GM21737 (cell line): ENCODE results near the gene COA4.

Experiments
- ATAC-seq: cut with Tn5 transposase; IDR thresholded peaks from one replicate; pipeline ENCODE4 v1.9.1; 2021; ENCODE audit warnings: mild to moderate bottlenecking, moderate library complexity; ENCODE audit not compliant: unreplicated experiment

COA4 gene

DNA sequence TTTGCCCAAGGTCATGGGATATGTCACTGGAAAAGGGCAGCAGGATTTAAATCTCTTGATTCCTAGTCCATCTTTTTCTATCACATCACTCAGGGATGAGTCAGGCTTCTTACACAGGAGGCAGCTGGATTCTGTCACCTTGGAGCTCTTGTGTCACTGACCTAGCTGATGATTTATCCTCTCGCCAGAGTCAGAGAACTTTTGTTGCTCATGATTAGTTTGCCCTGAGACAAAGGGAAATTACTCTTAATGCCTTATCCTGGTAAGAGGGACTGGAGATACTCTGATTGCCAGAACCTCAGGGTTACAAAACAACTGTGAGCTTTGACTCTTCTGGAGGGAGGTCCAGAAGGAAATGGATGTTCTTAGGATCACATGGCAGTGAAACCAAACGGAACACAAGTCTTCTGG is 10.1 kb downstream of the COA4 start:
- no peak for ATAC-seq

DNA sequence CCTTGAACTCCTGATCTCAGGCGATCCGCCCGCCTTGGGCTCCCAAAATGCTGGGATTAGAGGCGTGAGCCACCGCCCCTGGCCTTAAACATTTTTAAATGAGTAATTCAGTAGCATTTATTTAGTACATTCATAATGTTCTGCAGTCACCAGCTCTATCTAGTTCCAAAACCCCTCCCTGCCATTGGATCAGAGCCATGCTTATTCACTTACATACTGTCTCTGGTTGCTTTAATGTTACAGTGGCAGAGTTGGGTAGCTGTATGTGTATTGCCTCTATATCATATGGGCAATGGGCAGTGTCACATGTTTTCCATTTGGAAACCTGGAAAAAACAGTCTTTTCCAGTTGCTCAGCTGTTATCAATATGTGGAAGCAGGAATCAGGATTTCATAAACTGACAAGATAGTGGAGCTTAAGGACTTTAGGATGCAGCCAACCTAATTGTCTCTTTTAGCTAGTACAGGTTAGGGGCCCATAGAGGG is 10.5 kb downstream of the COA4 start:
- no peak for ATAC-seq

DNA sequence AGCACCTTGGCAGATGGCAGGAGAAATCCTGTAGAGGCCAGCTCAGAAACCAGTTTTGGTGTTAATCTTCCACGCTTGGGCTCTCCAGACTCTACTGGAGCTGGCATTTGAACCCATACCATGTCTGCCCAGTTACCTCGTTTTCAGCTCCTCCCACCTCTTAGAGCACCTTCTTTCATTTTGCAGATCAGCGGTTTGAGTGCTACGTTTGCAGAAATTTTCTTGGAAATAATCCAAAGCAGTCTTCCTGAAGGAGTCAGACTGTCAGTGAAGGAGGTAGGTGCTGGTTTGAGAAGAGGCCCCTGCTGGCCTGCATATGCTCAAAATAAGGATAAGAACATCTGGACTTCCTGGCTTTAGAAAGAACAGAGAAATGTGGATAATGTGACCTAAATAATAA is 13.7 kb downstream of the COA4 start:
- ATAC-seq: no peak

DNA sequence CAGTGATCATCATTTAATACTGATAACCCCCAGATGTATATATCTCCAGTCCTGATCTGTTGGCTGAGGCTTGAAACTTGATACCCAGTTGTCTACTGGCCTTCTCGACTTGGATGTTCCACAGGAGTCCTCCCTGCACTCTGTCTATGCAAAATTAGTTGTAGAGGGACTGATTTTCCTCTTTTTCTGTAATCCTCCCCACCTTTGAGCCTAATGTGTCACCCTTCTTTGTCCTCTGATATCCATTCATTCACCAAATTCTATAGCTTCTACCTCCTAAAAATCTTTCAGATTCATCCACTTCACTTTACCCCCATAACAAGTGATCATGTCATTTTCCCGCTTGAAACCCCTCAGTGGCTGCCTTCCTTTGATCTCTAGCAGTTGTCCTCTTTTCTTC is 16.4 kb downstream of the COA4 start:
- ATAC-seq: no peak

DNA sequence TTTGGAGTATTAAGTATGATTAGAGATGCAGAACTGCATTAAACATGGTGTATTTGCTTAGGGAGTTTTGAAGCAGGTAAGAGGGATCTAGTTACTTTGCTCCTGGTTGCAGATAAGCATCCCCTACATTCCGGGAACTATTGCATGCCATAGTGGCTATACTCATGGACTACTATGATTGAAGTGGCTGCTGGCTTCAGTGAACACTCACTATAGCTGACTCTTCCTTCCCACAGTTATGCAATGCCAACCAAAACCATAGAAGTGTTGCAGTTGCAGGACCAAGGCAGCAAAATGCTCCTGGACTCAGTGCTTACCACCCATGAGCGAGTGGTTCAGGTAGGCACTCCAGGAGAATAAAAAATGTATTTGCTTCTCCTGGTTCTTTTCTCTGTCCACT is 17.0 kb downstream of the COA4 start:
- ATAC-seq: no peak

DNA sequence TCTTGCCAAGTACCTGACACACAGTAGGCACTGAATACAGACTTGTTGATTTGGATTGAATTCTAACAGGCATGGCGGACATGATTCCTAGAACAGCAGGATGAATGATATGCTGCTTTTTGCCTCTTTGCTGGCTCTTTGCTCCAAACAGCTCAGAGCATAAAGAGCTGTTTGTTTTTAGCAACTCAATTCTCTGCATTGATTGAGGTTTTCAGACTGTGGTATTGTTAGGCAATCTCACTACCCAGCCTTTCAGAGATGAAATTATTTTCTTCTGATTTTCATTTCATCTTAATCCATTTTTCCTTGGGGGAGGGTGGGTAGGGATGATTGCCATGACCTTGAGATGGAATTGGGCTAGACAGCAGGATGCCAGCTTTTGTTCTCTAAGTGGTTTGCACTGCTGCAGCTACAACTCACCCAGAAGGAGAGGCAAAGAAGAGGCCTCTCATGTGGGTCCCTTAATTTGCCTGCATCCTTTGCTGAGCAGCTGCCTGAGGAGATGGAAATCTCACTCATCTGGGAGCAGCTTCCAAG is 20.5 kb downstream of the COA4 start:
- ATAC-seq: no peak

DNA sequence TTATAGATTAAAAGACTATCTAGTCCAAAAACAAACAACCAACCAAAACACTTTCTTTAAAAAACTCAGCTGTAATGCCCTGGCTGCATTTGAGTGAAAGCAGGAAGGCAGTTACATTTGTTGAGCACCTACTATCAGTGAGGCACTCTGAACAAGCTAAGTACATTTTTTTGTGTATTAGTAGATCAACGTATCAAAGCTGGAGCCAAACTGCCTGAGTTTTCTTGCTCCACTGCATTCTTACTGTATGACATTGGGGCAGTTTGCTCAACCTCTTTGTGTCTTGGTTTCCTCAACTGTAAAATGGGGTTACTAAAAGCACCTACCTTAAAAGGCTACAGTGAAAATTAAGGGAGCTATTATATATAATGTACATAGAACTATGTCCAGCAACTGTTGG is 22.0 kb downstream of the COA4 start:
- ATAC-seq: no peak

DNA sequence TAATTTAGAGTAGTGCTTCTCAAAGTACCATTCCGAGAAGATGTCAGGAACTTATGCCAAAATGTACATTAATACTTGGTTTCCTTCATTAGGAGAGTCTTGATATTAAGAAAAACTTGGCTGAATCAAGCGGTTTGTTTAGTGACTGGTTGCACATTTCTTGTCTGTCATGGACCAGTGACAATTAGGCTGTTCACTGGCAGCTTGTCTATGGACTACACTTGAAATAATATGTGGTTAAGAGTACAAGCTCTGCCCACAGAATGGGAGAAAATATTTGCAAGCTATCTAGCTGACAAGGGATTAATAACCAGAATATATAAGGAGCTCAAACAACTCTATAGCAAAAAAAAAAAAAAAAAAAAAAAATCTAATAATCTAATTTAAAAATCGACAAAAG is 24.6 kb downstream of the COA4 start:
- no peak for ATAC-seq

DNA sequence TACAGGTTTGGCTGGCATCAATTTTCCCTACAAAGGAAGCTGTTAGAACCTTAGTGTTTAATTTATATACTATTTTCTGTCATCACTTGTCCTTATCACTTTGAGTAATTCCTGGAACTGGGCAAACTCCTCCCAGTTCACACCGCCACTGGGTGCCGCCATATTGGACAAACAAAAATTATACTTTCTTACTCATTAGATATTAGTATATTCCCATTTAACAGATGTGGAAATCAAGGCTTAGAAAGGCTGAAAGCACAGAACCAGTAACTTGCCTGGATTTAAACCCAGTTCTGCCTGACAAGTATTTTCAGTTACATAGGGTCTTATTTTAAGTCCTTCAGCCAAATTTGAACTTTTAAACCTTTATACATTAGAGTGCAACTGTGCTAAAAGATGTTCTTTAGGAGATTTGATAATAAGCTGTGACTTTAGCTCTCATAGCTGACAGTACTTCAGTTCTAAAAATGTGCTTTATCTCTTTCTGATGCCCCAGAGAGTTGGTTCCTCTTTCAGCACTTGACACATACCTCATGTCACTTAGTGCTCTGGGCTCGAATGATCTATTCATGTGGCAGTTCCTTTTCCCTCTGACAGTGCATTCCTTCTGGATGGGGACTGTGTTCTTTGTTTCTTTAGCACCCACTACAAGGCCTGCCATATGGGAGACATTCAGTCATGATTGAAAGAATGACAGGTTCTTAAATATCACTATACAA is 25.4 kb downstream of the COA4 start:
- ATAC-seq: no peak

DNA sequence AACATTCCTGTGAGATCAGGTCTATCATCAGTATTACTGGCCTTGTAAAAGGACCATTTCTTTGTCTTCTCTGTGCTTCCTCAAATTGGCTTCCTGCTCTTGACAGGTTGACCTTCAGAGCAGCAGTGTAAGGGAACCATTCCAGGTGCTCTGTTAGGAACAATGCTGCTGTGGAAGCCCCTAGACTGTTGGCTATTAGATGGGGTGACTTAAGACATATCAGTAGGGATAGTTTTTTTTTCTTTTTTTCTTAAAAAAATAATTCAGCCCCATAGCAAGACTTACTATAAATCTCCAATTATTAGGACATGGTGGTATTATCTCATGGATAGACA is 37.6 kb downstream of the COA4 start:
- ATAC-seq: no peak

DNA sequence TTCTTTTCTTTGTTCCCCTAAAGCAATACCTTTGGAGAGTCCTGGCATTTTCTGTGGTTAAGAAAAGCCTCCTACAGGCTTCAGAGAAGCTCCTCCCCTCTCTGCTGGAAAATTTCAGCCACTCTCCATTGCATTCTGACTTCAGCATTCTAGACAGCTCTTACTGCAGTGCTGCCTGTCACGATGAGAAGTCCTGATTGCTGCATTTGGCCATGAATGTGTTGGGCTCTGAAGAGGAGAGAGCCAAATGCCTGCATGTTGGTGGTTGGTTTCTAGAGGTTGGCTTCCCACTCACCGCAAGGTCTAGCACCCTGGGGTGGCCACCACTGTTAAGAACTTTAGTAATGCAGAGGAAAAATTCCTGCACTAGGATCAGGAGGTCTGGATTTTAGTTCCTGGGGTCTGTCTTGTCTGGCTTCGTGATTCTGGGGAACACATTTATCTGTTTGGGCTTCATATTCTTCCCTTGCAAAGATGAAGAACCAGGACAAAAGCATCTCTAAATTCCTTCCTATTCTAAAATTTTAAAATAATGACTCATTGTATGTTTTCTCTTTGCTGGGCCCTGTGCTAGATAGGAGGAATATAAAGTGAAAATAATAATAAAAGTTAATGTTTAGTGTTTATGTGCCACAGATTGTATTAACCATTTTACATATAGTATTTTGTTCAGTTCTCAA is 38.1 kb downstream of the COA4 start:
- no peak for ATAC-seq

DNA sequence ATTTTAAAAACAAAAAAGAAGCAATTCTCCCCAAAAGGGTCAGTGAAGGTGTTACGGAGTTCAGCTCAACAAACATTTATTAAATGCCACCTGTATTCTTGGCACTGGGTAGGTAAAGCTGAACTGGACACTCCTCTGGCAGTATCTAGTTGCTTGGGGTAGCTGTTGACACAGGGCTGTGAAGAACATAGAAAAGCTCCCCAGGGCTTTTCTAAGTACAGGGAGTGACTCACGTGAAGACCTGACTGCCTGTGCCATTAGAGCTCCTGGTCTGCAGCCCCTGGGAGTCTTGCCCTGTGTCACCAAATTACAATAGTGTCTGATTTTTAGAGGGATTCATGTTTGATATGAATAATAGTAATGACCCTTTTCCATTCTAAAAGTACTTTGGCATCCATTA is 43.6 kb downstream of the COA4 start:
- no peak for ATAC-seq

DNA sequence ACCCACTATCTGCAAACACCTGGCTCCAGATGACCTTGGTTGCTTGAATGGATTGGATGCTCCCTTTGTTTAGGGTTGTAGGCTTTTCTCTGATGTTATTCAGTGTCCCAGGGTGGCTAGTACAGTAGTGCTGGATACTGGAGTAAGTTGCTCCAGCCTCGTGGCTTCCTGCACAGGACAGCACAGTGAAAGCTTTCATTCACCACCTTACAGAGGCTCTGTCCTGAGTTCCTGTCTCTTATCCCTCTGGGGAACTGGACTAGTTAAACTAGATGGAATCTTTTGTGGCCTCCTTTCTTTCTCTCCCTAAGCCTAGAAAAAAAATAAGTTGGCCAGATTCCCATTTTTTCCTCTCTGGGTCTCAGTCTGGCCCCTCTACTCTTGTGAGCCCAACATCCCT is 46.4 kb downstream of the COA4 start:
- no peak for ATAC-seq
